HepG2 (cell line): ENCODE data around the gene ABHD17A. TPM values are rescaled to one million over a fixed set of nuclear protein-coding genes. Genes with fewer than 3 reads are reported as not detected.

Experiments
- ATAC-seq: fragments of 200-7000 bp; cut with Tn5 transposase; 3 replicates; pipeline ENCODE4 v1.9.1; 2020; ENCODE audit warnings: mild to moderate bottlenecking, moderate library complexity
- BruUV-seq: library from RNA; stranded (reverse); fragments of 400-500 nt; replicated peaks from 2 replicates; lab custom pipeline; 2021; lab: Mats Ljungman, UMichigan
- CTCF ChIA-PET: fragments of 300-600 bp; formaldehyde crosslinking; extraction: SDS; loops from one replicate; lab custom pipeline; 2021; ENCODE audit warnings: low total read pairs, inconsistent platforms, low intra/inter-chr PET ratio; lab: Yijun Ruan, JAX
- POLR2A ChIA-PET: fragments of 350-600 bp; sonication (Branson Sonifier 250); formaldehyde crosslinking; loops from one replicate; lab custom pipeline; 2020; ENCODE audit warnings: antibody characterized with exemption, inconsistent platforms; lab: Yijun Ruan, JAX
- DNase-seq: peaks from one replicate; pipeline ENCODE4 v3.0.0-alpha.2; 2015; ENCODE audit warnings: low spot score
- FAIRE-seq: peaks from 3 replicates; lab custom pipeline; 2011; peaks lifted over from hg19 to GRCh38; lab: Jason Lieb, UNC
- H2AFZ ChIP-seq: one replicate; pipeline ENCODE4 v1.6.1; 2011; ENCODE audit warnings: low read length, inconsistent platforms
- H3K27ac ChIP-seq: fragments of 300-600 bp; 3 replicates; pipeline ENCODE4 v1.8.0; 2011; ENCODE audit warnings: mixed run types, mild to moderate bottlenecking, mixed read lengths, low read length, inconsistent platforms; ENCODE audit not compliant: insufficient read depth; ENCODE audit errors: extremely low read length
- H3K27me3 ChIP-seq, 2 experiments: fragments of 200-600 bp in 1 of 2; 2 replicates in 1 of 2; 3 replicates in 1 of 2; pipeline versions ENCODE4 v1.6.0 to v1.8.0; 2011; ENCODE audit warnings: low read length in 2 of 2, mild to moderate bottlenecking in 2 of 2, moderate library complexity in 2 of 2, inconsistent platforms in 1 of 2; ENCODE audit not compliant: insufficient read depth in 2 of 2, control insufficient read depth in 1 of 2
- H3K36me3 ChIP-seq, 2 experiments: fragments of 200-600 bp in 1 of 2; replicated peaks in 1 of 2; 2 replicates in 1 of 2; 3 replicates in 1 of 2; pipeline versions ENCODE4 v1.5.1 to v1.8.0; 2011; ENCODE audit warnings: low read length in 2 of 2, inconsistent platforms in 1 of 2; ENCODE audit not compliant: insufficient read depth in 2 of 2, control insufficient read depth in 1 of 2
- H3K4me1 ChIP-seq: 2 replicates; pipeline ENCODE4 v1.5.1; 2012; ENCODE audit warnings: low read length, inconsistent platforms; ENCODE audit not compliant: insufficient read depth
- H3K4me2 ChIP-seq: 2 replicates; pipeline ENCODE4 v1.6.0; 2011; ENCODE audit warnings: low read depth, low read length, inconsistent platforms
- H3K4me3 ChIP-seq, 3 experiments: fragments of 200-600 bp in 1 of 3; sonication (generic), shearing (Covaris generic) in 1 of 3; replicated peaks in 1 of 3; 2 replicates each; pipeline ENCODE4 v1.5.1; 2011 to 2016; ENCODE audit warnings: low read length in 3 of 3, inconsistent platforms in 2 of 3, low read depth in 2 of 3, mild to moderate bottlenecking in 2 of 3, control low read depth in 1 of 3, mixed read lengths in 1 of 3; ENCODE audit not compliant: insufficient read depth in 1 of 3
- H3K79me2 ChIP-seq: one replicate; pipeline ENCODE4 v1.6.1; 2011; ENCODE audit warnings: low read length, inconsistent platforms; ENCODE audit not compliant: insufficient read depth
- H3K9ac ChIP-seq: 2 replicates; pipeline ENCODE4 v1.6.0; 2011; ENCODE audit warnings: mild to moderate bottlenecking, low read depth, low read length, inconsistent platforms; ENCODE audit not compliant: insufficient read depth
- H3K9me3 ChIP-seq: 2 replicates; pipeline ENCODE4 v1.5.1; 2012; ENCODE audit warnings: mild to moderate bottlenecking, low read length
- H4K20me1 ChIP-seq: 2 replicates; pipeline ENCODE4 v1.6.0; 2011; ENCODE audit warnings: inconsistent platforms, mild to moderate bottlenecking, low read length, moderate library complexity; ENCODE audit not compliant: insufficient read depth
- AGO2 ChIP-seq: fragments of 200-400 bp; formaldehyde crosslinking; optimal IDR thresholded peaks from 2 replicates; pipeline ENCODE3; 2017; ENCODE audit warnings: mild to moderate bottlenecking, low read depth, low read length, moderate library complexity
- ATM ChIP-seq: fragments of 450-650 bp; IDR thresholded peaks from 2 replicates; pipeline ENCODE4 v1.7.1; 2017; ENCODE audit warnings: mild to moderate bottlenecking, borderline replicate concordance
- KLF11 ChIP-seq: IDR thresholded peaks from 2 replicates; pipeline ENCODE4 v1.6.1; 2016; ENCODE audit warnings: missing compliant biosample characterization
- MED13 ChIP-seq: sonication (generic); formaldehyde crosslinking; IDR thresholded peaks from 2 replicates; pipeline ENCODE4 v1.5.0; 2020; ENCODE audit warnings: missing genetic modification reagents
- TOE1 ChIP-seq: sonication (generic); formaldehyde crosslinking; IDR thresholded peaks from 2 replicates; pipeline ENCODE4 v1.4.0; 2020; ENCODE audit warnings: mild to moderate bottlenecking, missing genetic modification reagents
- TP53 ChIP-seq: sonication (generic); formaldehyde crosslinking; conservative IDR thresholded peaks from 2 replicates; pipeline ENCODE4 v1.4.0; 2020; ENCODE audit warnings: missing genetic modification reagents
- ZBTB7B ChIP-seq: sonication (generic); formaldehyde crosslinking; IDR thresholded peaks from 2 replicates; pipeline ENCODE4 v1.4.0; 2020; ENCODE audit warnings: missing genetic modification reagents
- WGBS: methylation state at CpG from one replicate; pipeline ENCODE4 v1.1.6; 2017; ENCODE audit warnings: low lambda C conversion rate; 5-methylcytosine and 5-hydroxymethylcytosine counted together
- in situ Hi-C: cut with HindIII; loops from 2 replicates; pipeline ENCODE4 v1.10.0; 2017; ENCODE audit warnings: low pct_unique_long_range_greater_than_20kb; ENCODE audit not compliant: extremely low pct_ligation_motif_present
- intact Hi-C: fragments of 100-400 bp; cut with micrococcal nuclease; formaldehyde crosslinking; loops from one replicate; pipeline ENCODE4 v1.10.0; 2022; ENCODE audit not compliant: unreplicated experiment
- polyA plus RNA-seq, 8 experiments: library from polyadenylated mRNA; depleted of rRNA in 3 of 8; stranded (reverse) in 7 of 8; unstranded in 1 of 8; fragments of >200 nt; fragmentation: Illumina TruSeq in 4 of 8; extraction: Trizol in 4 of 8; gene quantifications; 2 replicates each; pipeline versions ENCODE4 v1.2.1 to v1.2.3, GENCODE V29; 2011 to 2016; ENCODE audit warnings: low read depth in 4 of 8, missing spikeins in 1 of 8, mixed read lengths in 1 of 8; ENCODE audit not compliant: insufficient read depth in 1 of 8
- total RNA-seq, 5 experiments: library from RNA; depleted of rRNA; stranded (reverse); fragments of >200 nt; fragmentation: Illumina TruSeq; extraction: Trizol; gene quantifications; 2 replicates each; pipeline ENCODE4 v1.2.3, GENCODE V29; 2016; ENCODE audit warnings: low read depth in 1 of 5
- TF ChIP-seq, protein P1 (sequence below): sonication (generic); formaldehyde crosslinking; IDR thresholded peaks from 2 replicates; pipeline ENCODE4 v1.9.0; 2021; ENCODE audit warnings: missing genetic modification reagents, borderline replicate concordance
- TF ChIP-seq, protein P2 (sequence below): sonication (generic); formaldehyde crosslinking; IDR thresholded peaks from 2 replicates; pipeline ENCODE4 v1.4.0; 2020; ENCODE audit warnings: missing genetic modification reagents
- TF ChIP-seq, protein P3 (sequence below): IDR thresholded peaks from 2 replicates; pipeline ENCODE4 v1.6.1; 2016

The ABHD17A gene
- total and polyA plus RNA-seq, 2 of the 13 experiments (the other 11 are each of a cell fraction or from before 2014, with no cell fraction given): 27.7 to 40.8 TPM

DNA sequence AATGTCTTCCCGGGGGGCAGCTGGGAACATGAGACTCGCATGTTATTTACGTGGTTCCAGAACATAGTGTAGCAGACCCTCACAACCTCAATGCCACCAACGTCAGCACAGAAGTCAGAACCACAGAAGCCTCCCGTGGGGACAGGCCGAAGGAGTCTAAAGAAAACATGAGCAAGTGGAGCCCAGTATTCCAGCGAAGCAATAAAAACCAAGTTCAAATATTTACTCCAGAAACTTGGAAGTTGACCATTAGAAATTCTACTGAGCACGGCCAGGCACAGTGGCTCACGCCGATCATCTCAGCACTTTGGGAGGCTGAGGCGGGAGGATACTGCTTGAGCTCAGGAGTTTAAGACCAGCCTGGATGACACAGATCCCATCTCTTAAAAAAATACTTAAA, 55.3 kb downstream of the ABHD17A start:
- 95% methylated on average over 10 of the region's 11 CpGs for WGBS
- BruUV-seq: no TSS peak
- Histone ChIP-seq H4K20me1 (0 out of 2 replicates have a peak, but pooled peaks cover 3% of the 10 kb centered on the region), H3K27me3 (no peaks in the 10 kb centered on the region), H3K27ac (no peak overlapping the region), H3K9me3 (no peaks in the 10 kb centered on the region), H3K9ac (no peak overlapping the region), H3K4me2 (no peak overlapping the region), H3K4me1 (no peaks in the 10 kb centered on the region), H3K79me2 (peaks cover 6% of the 10 kb centered on the region), H3K4me3 (no peak overlapping the region), H3K36me3 (peaks cover 4 to 17% of the 10 kb centered on the region in 2 experiments; a peak in 3 of 5 replicates), H2AFZ (no peak overlapping the region)
- ChIA-PET POLR2A (interaction anchor here (2.1 kb wide), 1 partner anchor 8 kb away, joined by 6 read pairs; no protein-coding TSS in a partner anchor), CTCF (no interaction called here)
- DNase-seq (no peak), ATAC-seq (no peak), FAIRE-seq (no peak)
- TF ChIP-seq TOE1 (CRISPR knock-in tag): no peak
- no peak for TF ChIP-seq ZBTB7B (CRISPR knock-in tag)
- intact Hi-C loops (no loop called here), in situ Hi-C loops (no loop called here)

DNA sequence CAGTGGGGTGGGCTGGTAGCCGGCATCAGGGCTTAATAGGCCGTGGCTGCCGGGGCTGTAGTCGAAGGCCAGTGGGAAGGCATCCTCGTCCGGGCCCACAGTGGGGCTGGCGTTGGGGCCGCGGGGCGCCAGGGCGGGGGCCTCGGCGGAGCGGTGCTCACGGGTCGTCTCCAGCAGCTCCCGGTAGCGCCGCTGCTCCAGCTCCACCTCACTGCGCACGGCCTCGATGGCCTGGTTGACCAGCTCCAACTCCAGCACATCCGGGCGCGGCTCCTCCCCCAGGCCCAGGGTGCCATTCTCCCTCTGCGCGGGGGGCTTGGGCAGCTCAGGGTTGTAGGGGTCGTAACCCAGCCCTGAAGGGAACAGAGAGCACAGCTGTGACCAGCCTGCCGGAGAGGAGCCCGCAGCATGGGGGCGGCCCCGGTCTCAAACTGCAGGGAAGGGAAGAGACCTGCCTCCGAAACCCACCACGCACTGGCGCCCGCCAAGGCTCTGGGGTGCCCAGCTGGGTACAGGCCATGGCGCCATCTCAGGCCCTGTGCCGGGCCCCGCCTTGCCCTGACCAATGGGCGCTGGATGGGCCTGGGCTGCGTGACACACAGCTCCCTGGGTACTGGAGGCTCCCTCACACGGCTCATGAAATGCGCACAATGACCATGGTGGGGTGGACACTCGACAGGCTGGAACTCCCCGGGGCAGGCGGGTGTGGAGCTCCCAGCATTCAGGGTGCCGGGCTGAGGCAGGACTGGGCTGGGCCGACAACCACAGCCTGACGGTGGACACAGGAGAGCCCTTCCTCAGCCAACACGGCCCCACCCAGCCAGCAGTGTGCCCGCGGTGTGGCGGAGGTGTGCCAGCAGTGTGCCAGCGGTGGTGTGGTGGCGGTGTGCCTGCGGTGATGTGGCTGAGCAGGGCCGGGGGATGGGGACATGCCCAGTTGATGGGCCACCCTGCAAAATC, 56.7 kb downstream of the ABHD17A start:
- no peak overlapping the region for H3K4me2 ChIP-seq
- FAIRE-seq: no peak
- WGBS: 98% methylated on average over 20 of the region's 57 CpGs
- peaks cover 8 to 23% of the 10 kb centered on the region in 2 experiments; a peak in 4 of 5 replicates for H3K36me3 ChIP-seq
- H2AFZ ChIP-seq: no peak overlapping the region
- intact Hi-C loops (no loop called here), in situ Hi-C loops (no loop called here)
- no peak overlapping the region for H3K27ac ChIP-seq
- H3K4me1 ChIP-seq: no peaks in the 10 kb centered on the region
- no peak overlapping the region for H3K4me3 ChIP-seq
- no TSS peak for BruUV-seq
- H3K9me3 ChIP-seq: no peaks in the 10 kb centered on the region
- no peaks in the 10 kb centered on the region for H3K27me3 ChIP-seq
- H3K79me2 ChIP-seq: no peaks in the 10 kb centered on the region
- 0 out of 2 replicates have a peak, but pooled peaks cover 3% of the 10 kb centered on the region for H4K20me1 ChIP-seq
- ChIA-PET CTCF (no interaction called here), POLR2A (interaction anchor here (2.1 kb wide), 1 partner anchor 10 kb away, joined by 6 read pairs; no protein-coding TSS in a partner anchor)
- DNase-seq: no peak
- ATAC-seq: no peak
- no peak overlapping the region for H3K9ac ChIP-seq
- TF ChIP-seq, protein P1, sequence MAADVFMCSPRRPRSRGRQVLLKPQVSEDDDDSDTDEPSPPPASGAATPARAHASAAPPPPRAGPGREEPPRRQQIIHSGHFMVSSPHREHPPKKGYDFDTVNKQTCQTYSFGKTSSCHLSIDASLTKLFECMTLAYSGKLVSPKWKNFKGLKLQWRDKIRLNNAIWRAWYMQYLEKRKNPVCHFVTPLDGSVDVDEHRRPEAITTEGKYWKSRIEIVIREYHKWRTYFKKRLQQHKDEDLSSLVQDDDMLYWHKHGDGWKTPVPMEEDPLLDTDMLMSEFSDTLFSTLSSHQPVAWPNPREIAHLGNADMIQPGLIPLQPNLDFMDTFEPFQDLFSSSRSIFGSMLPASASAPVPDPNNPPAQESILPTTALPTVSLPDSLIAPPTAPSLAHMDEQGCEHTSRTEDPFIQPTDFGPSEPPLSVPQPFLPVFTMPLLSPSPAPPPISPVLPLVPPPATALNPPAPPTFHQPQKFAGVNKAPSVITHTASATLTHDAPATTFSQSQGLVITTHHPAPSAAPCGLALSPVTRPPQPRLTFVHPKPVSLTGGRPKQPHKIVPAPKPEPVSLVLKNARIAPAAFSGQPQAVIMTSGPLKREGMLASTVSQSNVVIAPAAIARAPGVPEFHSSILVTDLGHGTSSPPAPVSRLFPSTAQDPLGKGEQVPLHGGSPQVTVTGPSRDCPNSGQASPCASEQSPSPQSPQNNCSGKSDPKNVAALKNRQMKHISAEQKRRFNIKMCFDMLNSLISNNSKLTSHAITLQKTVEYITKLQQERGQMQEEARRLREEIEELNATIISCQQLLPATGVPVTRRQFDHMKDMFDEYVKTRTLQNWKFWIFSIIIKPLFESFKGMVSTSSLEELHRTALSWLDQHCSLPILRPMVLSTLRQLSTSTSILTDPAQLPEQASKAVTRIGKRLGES: no peak
- TF ChIP-seq MED13 (no peak), TP53 (no peak), KLF11 (no peak), ATM (no peak), AGO2 (peak; percentile 67)
- TF ChIP-seq, protein P2, sequence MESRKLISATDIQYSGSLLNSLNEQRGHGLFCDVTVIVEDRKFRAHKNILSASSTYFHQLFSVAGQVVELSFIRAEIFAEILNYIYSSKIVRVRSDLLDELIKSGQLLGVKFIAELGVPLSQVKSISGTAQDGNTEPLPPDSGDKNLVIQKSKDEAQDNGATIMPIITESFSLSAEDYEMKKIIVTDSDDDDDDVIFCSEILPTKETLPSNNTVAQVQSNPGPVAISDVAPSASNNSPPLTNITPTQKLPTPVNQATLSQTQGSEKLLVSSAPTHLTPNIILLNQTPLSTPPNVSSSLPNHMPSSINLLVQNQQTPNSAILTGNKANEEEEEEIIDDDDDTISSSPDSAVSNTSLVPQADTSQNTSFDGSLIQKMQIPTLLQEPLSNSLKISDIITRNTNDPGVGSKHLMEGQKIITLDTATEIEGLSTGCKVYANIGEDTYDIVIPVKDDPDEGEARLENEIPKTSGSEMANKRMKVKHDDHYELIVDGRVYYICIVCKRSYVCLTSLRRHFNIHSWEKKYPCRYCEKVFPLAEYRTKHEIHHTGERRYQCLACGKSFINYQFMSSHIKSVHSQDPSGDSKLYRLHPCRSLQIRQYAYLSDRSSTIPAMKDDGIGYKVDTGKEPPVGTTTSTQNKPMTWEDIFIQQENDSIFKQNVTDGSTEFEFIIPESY (CRISPR knock-in tag): peak; percentile 53; the same call in 1 of the 2 replicates
- TF ChIP-seq, protein P3, sequence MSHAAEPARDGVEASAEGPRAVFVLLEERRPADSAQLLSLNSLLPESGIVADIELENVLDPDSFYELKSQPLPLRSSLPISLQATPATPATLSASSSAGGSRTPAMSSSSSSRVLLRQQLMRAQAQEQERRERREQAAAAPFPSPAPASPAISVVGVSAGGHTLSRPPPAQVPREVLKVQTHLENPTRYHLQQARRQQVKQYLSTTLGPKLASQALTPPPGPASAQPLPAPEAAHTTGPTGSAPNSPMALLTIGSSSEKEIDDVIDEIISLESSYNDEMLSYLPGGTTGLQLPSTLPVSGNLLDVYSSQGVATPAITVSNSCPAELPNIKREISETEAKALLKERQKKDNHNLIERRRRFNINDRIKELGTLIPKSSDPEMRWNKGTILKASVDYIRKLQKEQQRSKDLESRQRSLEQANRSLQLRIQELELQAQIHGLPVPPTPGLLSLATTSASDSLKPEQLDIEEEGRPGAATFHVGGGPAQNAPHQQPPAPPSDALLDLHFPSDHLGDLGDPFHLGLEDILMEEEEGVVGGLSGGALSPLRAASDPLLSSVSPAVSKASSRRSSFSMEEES (CRISPR knock-in tag): no peak
